ENCODE measurements around the gene PRM2.
A peak's percentile ranks its signal among the peaks of the same experiment; 100 is the strongest.

PRM2 gene

DNA sequence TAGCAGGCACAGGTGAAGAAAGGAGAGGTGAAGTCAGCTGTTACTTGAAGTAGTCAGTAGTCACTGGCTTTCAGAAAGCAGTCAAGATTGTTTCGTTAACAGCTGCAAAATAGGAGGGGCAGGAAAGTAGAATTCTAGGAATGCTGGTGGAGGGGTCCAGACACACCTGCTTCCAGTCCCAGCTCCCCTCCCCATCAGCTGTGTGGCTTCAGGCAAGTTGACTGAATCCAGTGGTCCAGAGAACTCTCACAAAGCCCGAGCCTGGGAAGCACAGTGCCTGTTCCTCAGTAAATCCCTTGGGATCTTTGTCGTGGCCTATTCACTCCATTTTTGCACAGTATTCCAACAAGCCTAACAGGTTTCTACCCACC, 15.7 kb downstream of the PRM2 start:
- DNase-seq (ENCODE audit: low read depth in 2 of 2), result no peak

DNA sequence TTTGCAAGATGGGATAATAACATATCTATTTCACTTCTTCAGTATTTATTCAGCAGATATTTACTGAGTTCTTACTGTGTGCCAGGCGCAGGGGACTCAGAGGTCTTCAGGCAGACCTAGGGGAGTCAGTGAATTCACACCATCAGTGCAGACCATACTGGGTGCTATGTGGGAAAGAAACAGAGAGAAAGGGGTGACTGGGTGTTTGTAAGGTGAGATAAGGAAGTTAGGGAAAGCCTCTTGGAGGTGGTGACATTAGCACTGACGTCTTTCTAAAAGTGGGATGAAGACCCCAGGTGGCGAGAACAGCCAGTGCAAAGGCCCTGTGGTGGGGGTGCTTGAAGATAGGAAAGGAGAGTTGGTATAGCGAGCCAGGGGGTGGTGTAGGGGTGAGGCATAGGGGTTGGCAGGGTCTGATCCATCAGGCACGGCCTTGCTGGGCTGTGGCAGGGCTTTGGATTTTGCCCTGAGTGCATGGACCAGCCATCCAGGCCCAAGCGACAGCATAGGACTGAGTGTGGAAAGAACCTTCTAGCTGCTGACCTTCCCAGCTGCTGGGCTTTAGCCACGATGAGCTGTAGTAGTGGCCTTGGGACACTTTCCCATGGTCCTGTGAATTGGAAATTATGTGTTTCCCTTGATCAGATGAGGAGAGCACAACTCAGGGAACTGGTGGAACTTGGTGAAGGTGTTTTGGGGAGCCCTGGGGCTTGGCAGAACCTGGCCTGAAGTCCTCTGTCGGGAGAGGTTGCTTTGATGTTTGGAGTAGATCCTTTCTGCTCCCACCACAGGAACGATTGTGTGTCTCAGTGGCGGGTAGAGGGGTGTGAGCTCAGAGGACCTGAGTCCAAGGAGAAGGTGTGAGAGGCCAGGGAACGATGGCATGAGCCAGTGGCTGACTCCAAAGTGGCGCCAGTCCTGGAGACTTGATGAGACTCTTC, 16.4 kb downstream of the PRM2 start:
- no peak for DNase-seq (ENCODE audit: low read depth in 2 of 2)

DNA sequence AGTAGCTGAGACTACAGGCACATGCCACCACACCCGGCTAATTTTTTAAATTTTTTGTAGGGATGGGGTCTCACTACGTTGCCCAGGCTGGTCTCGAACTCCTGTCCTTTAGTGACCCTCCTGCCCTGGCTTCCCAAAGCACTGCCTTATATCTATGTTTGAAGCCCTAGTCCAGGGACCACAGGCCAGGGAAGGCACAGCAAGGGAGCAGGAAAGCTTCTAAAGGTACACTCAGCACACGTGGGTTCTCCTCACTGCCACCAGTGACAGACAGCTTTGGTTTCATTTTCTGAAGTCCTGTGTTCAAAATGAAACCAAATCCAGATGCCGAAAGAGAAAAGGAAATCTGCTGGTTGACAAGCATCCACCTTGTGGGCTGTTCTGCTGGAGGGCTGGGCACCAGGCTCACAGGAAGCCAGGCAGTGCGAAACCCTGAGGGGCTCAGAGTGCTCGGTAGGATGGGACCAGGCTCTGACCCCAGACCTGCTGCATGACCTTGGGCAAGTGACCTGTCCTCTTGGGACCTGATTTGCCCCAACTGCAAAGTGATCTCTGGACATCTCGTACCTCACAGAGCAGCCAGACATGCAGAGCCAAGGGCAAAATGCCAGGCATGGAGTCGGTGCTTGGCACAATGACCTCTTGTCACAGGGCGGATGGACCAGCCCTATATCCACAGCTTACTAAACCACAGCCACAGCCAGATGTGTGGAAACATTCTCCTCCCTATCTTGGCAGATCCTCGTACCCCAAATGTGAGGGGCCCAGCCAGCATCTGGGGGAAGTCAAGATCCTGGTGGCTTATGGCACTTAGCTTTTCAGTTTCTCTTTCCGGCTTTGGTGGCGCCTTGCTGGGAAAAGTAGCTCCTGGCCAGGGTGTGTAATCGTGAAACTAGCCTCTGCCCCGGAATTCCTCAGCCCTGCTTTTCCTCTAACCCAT, 17.5 kb downstream of the PRM2 start:
- no peak for DNase-seq (ENCODE audit: low read depth in 2 of 2)

DNA sequence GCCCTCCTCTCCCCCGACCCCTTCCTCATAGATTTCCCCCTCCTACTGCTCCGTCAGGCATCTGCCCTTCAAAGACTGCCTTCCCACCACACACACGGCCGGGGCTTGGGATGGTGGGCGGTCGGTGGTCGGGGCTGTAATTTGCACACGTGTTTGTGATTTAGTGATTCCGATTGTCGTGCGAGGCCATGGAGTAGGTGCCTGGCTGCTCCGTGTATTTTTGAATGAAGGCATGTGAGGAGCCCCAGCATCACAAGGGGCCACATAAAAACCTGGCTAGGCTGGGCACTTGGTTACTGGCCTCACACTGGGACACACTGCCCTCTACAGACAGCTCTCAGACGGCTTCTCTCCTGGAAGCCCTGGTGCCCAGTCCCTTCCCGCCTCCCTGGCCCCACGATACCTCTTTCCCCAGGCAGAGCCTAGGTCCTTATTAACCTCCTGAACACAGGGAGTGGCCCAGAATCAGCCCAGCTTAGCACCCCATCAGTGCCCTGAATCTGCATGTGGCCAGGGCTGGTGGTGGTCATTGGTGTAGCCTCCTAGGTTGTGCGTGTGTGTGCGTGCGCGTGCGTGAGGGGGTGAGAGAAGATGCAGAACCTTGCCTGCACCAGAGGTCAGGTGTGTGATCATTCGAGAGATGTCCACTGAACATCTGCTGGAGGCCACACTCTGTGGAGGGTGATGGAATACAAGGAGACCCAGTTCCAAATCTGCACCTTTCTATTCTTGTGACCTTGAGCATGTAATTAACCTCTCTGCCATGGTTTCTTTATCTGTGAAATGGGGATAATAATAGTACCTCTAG, 18.9 kb downstream of the PRM2 start:
- DNase-seq (ENCODE audit: low read depth in 2 of 2), result no peak

DNA sequence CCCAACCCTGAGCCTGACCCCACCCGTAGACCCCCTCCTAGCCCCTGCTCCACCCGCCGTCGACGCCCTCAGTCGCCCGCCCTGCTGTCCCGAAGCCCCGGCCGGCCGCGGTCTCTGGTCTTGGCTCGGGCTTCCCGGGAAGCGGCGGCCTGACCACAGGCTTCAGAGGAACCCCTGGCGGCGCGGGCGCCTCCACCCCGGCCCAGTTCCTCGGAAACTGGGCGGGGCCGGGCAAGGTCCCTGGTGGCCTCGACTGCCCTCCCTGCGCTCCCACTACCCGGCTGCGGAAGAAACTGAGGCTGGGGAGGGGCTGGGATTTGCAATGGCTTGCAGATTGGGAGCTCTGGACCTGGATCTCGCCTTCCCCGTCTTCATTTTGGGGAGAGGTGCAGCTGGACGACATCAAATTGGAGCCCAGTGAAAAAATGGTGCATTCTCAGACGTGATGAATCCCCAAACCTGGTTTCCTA, 19.6 kb downstream of the PRM2 start:
- no peak for DNase-seq (ENCODE audit: low read depth in 2 of 2)

DNA sequence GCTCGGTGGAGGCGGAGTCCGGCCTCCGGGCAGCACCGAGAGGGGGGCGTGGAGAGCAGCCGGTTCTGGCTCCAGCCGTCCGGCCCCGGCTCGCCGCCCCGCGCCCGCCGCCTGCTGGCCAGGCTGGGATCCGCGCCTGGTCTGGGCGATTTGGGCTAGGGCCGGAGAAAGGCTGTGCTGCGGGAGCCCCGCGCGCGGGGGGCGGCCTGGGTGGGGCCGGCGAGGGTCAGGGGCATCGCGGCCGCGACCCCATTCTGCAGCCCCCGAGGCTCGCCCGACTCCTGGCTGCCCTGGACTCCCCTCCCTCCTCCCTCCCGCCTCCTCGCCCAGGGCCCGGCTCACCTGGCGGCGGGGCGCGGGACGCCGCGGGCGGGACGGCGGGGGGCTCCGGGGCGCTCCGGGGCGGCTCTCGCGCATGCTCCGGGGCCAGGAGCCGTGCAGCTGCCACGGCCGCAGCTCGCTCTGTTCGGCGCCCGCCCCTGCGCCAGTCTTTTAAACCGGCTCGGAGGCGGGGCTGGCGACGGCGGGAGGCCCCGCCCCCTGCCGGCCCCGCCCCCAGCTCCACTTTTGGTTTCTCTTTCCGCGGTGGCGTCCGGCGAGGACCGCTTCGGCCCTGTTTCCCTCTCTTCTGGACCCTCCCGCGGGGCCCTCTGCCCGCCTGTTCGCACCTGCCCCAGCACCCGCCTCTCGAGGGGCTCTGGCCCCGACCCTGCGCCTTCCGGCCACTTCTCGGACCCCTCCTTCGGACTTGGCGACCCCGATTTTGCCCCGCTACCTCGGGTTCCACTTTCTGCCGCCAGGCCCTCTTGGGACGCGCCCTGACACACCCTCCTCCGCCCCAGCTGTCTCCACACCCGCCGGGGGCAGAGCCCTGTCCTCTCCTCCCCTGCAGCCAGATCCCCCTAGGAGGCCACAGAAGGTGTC, 20.3 kb downstream of the PRM2 start, which contains the start of gene SOCS1:
Gene SOCS1 (minus strand): TSS at position 468 of the 924 bp plus-strand sequence. CDS start 726 bp downstream, outside the sequence.
- peak; percentile 80 to 81 for DNase-seq (ENCODE audit: low read depth in 2 of 2)

DNA sequence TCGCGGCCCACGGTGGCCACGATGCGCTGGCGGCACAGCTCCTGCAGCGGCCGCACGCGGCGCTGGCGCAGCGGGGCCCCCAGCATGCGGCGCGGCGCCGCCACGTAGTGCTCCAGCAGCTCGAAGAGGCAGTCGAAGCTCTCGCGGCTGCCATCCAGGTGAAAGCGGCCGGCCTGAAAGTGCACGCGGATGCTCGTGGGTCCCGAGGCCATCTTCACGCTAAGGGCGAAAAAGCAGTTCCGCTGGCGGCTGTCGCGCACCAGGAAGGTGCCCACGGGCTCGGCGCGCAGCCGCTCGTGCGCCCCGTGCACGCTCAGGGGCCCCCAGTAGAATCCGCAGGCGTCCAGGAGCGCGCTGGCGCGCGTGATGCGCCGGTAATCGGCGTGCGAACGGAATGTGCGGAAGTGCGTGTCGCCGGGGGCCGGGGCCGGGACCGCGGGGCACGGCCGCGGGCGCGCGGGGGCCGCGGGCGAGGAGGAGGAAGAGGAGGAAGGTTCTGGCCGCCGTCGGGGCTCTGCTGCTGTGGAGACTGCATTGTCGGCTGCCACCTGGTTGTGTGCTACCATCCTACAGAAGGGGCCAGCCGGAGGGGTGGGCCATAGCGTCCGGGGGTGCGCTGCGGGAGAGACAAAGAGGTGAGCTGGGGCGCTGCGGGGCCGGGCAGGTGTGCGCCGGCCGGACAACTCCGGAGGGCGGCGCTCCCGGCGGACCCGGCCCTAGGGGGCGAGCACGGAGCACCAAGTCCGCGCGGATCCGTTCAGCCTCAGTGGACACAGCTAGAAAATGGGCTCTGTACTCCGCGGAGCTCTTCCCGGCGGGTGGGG, 21.2 kb downstream of the PRM2 start:
- peak in 1 of 2 donors; percentile 35 for DNase-seq (ENCODE audit: low read depth in 2 of 2)

DNA sequence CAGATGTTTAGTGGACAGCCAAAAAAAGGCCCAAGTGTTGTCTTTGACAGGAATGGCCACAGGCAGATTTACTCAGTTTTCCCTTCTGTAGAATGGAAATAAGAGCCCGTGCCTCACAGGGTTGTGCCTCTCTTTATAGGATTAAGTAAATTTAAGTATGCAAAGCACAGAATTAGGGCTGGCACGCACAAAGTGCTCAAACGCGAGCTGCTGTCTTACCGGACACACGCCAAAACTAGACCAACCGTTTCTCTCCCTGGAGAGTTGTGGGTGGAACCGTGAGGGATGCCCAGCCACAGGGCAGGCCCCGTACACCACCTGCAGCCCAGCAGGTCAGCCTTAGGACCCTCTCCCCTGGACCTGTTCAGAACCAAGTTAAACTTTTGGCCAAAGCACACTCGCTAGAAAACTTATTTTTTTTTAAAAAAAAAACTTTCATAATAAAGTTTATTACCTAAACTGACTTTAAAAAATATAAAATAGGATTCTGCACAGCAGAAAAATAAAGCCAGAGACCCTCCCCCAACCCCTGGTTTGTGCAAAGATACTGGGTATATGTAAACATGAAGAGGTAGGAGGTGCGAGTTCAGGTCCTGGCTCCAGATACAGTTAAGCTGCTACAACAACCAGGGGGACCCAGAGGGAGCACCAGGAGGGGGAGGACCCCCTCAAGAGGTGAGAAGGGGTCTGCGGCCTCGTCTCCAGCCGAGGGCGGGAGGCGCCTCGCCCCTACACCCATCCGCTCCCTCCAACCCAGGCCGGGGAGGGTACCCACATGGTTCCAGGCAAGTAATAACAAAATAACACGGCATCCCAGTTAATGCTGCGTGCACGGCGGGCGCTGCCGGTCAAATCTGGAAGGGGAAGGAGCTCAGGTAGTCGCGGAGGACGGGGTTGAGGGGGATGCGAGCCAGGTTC, 22.0 kb downstream of the PRM2 start:
- no peak for DNase-seq (ENCODE audit: low read depth in 2 of 2)

DNA sequence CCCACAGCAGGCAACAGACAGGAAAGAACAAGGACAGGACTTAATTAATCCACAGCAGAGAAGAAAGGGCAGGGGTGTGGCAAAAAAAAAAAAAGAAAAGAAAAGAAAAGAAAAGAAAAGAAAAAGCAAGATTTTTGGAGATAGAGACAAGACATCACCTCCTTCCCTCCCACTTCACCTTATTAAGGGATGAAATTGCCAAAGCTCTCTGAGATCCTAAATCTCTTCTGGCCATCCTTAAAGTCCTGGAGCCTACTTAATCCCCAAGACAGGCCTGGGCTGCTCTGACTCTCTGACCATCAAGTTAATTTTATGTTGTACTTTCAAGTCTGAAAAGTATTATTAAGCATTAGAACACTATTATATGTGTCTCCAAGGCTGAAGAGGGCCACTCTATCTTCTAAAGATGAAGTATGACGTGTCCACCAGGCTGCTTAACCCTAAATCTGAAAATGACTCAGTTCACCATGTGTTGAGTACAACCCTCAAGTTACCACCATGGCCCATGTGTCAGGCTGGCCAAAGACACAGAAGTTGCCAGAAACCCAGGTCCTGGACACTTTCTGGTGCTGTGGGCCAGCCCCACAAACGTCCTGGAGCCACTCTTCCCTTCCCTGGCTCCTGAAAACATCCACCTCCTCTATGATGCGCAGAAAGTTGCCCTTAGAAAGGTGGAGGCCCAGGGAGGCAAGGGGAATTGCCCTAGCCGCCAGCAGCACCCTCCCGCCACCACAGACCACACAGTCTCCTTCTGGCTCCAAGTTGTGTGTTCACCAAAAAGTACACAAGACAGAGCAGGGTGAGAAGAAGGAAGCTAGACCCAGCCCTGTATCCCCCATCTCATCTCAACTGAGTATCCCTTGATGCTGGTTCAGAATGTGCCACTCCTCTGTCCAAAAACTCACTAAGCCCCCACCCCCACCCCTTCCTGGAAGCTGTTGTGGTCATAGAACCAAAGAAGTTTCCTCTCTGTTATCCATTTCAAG, 23.0 kb downstream of the PRM2 start:
- no peak for DNase-seq (ENCODE audit: low read depth in 2 of 2)

DNA sequence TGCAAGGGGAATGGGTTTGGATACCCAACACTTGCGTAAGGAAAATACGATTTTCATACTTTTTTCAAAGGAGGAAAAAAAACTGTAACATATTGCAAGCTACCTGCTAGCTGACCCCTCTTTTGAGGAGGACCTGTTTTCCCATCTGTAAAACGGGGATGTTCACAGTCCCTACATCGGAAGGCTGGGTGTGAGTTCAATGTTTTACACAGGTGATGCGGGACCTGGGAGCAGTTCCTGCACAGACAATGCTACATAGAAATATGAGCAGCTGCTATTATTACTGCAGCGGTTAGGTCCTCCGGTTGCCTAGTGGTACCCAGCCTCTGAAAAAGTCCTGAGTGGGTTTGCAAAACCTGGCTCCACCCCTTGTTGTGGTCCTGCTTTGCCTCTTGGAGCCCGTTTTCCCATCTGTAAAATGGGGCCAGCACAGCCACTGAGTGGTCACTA, 23.8 kb downstream of the PRM2 start:
- no peak for DNase-seq (ENCODE audit: low read depth in 2 of 2)

DNA sequence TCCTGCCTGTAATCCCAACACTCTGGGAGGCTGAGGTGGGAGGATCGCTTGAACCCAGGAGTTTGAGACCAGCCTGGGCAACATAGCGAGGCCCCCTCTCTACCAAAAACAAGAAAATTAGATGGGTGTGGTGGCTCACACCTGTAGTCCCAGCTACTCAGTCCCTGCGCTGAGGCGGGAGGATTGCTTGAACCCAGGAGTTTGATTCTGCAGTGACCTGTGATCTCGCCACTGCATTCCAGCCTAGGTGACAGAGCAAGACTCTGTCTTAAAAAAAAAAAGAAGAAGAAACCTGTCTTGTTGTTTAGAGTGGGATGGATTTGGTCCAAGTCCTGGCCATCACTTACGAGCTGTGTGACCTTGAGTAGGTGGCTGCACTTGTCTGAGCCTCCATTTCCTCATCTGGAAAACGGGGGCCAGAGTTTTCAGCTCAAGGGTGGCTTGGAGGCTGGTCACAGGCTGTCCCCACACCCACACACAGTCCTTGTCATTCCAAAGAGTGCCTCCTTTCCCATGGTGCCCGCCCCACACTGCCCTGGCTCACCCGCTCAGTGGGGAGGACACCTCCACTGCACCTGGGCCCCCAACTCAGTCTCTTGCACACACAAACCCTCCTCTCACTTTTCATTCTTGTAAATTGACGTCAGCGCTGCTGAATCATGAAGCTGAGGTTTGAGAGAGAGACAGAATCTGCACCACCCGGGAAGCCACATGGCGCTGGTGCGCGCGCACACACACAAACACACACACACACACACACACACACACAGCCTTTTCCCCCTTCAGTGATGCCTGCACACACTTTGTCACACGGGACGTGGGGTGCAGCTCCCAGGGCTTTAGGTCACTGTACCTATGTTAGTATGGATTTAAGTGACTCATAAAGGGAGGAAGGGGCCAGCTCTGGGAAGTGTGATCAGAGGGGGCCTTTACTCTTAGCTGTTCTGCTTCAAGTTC, 24.5 kb downstream of the PRM2 start:
- DNase-seq (ENCODE audit: low read depth in 2 of 2), result peak; percentile 49 to 64

DNA sequence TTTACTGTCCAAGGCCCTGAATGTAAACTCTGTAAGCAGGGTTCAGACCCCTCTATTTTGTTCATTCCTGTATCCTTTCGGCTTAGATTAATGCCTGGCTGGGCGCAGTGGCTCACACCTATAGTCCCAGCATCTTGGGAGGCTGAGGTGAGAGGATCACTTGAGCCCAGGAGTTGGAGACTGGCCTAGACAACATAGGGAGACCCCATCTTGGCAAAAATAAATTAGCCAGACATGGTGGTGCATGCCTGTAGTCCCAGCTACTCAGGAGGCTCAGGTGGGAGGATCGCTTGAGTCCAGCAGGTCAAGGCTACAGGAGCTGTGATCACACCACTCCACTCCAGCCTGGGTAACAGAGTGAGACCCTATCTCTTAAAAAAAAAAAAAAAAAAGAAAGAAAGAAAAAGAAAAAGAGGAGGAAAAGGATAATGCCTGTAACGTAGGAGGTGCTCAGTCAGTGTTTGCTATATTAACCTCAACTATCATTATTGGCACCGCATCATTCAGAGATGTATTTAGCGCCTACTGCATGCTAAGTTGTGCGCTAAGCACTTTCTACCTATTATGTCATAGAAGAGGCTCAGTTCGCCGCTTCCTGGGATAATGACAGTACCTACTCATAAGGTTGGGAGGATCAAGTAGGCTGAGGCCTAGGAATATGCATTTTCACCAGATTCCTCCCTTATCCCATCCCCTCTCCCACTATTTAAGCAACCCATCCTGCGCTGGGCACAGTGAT, 25.3 kb downstream of the PRM2 start:
- DNase-seq (ENCODE audit: low read depth in 2 of 2), result no peak

DNA sequence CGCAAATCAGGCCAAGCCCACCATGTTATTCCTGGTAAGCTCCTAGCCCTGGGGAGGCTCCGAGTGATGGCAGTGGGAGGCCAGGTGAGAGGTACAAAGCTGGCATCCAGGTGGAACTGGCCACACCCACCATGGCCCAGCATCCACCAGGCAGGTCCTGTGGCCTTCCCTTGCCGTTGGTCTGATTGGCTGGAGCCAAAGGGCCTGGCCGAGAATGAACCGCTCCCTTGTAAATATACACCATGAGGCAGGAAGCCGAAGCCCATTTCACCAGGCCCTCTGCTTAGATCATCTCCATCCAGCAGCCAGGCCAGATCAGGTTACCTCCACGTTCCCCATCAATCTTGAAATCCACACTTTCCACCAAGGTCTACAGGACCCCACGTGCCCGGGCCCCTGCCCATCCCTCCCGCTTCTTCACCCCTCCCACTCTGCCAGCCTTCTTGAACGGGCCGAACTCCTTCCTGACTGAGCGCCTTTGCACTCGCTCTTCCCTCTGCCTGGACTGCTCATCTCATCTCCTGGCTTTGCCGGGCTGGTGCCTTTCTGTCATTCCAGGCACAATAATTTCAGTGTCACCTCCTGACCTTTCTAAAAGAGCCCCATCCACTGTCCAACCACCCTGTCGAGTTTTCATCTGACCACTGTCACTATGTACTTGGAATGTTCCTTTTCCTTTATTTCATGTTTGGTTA, 26.0 kb downstream of the PRM2 start:
- DNase-seq (ENCODE audit: low read depth in 2 of 2), result no peak

DNA sequence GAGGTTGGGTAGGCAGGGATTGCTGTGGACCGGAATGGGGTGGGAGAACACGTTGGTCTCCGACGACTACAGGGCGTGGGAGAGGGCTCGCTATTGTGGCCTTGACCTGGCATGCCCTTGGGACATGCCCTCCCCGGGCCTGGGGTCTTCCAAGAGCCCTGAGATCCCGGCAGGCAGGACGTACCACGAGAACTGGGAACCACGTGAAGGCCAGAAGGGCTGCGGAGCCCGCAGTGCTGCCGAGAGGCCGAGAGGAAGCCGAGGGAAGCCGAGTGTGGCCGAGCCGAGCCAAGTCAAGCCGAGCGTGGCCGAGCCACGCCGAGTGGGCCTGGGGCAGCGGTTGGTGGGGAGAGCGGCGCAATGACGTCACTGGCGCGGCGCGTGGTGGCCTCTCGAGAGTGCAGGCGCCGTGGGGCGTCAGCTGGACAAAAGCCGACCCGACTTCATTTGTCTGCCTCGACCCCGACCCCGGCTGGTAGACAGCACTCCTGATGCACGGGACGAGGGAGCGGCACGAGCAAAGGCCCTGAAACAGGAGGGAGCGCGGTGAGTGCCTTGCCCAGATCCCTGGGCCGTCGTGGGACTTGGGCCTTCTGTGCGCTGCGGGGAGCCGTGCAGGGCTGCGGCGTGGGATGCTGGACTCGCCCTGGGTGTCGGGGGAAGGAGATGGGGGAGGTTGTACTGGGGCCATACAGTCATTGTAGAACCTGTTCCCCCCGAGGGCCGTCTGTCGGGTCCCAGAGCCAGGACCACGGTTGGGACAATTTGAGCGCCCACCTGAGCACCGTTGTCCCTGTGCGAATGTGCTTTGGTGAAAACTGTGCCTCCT, 26.8 kb downstream of the PRM2 start:
- DNase-seq (ENCODE audit: low read depth in 2 of 2), result no peak
